ENCODE data around the gene CADM4. TPM values are rescaled to one million over a fixed set of nuclear protein-coding genes. Genes with fewer than 3 reads are reported as not detected.

Gene CADM4
- polyA plus RNA-seq, 1 of the 3 experiments (the other 2 are of a cell fraction): 28.9 TPM

DNA sequence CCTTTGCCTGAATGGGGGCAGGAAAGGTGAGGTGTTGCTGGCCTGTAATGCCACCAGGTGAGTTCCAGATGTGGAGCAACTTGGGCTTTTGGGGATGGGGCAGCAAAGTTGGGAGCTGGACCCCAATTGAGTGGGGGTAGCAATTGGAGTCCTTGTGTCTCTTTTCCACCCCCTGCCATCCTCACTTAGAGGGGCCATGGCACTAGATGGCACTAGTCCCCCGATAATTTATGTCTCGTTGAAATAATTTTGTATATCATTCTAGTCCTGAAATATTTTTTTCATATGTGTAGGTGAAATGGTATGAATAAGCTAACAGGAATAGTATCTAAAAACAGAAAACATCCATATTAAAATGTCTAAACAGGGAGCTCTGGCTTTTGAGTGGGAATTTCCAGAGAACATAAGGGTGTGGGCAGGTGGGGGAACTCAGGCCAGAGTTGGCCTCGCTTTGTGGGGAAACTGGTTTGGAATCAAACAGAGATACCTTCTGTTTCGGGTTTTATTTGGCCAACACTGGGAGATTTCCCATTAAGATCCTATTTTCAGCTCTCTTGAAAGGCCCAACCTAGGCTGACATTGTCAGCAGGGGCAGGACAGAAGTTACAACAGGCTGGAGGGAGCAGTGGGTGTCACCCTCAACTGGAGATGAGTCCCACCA lies 39.9 kb downstream of the CADM4 start:
- no peak overlapping the region for H3K4me3 ChIP-seq (ENCODE audit: low read depth in 2 of 2, low read length in 1 of 2)
- no peak overlapping the region for H3K9ac ChIP-seq
- no peak overlapping the region for H3K27ac ChIP-seq (ENCODE audit: low read depth in 2 of 2, low read length in 1 of 2)
- WGBS (ENCODE audit: low lambda C conversion rate): 97% methylated on average over 4 of the region's 4 CpGs
- ChIA-PET POLR2A (no interaction called here), CTCF (interaction anchor here (0.7 to 1.9 kb wide), 5 partner anchors 16 to 175 kb away, joined by 3 to 5 read pairs (median 3); no protein-coding TSS in a partner anchor)
- H3K36me3 ChIP-seq (replicated peaks in 1 of 2; ENCODE audit: control insufficient read depth in 1 of 2, insufficient read depth in 2 of 2, low read length in 1 of 2): peaks cover 11 to 29% of the 10 kb centered on the region in 2 experiments
- no peak for DNase-seq
- peaks cover 55% of the 10 kb centered on the region for H3K79me2 ChIP-seq (ENCODE audit: insufficient read depth)
- TF ChIP-seq TCF12 (IDR thresholded peaks at IDR 0.05) (no peak), TEAD4 (IDR thresholded peaks at IDR 0.05; ENCODE audit: borderline replicate concordance, insufficient read depth) (no peak), SIN3A (IDR thresholded peaks at IDR 0.05; ENCODE audit: borderline replicate concordance, low read depth, low read length) (no peak), JUND (IDR thresholded peaks at IDR 0.05) (no peak), RXRA (IDR thresholded peaks at IDR 0.05; ENCODE audit: borderline replicate concordance, low read depth) (no peak), YY1 (IDR thresholded peaks at IDR 0.05; ENCODE audit: low read depth) (no peak), GABPA (IDR thresholded peaks at IDR 0.05; ENCODE audit: low read depth) (no peak), ELF1 (IDR thresholded peaks at IDR 0.05) (no peak), MXI1 (IDR thresholded peaks at IDR 0.05; ENCODE audit: low read depth, low read length) (no peak)
- TF ChIP-seq, protein P1, sequence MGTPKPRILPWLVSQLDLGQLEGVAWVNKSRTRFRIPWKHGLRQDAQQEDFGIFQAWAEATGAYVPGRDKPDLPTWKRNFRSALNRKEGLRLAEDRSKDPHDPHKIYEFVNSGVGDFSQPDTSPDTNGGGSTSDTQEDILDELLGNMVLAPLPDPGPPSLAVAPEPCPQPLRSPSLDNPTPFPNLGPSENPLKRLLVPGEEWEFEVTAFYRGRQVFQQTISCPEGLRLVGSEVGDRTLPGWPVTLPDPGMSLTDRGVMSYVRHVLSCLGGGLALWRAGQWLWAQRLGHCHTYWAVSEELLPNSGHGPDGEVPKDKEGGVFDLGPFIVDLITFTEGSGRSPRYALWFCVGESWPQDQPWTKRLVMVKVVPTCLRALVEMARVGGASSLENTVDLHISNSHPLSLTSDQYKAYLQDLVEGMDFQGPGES (IDR thresholded peaks at IDR 0.05; ENCODE audit: low read depth, low read length): no peak
- TF ChIP-seq, protein P2, sequence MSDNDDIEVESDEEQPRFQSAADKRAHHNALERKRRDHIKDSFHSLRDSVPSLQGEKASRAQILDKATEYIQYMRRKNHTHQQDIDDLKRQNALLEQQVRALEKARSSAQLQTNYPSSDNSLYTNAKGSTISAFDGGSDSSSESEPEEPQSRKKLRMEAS (IDR thresholded peaks at IDR 0.05; ENCODE audit: low read depth): no peak
- TF ChIP-seq, protein P3, sequence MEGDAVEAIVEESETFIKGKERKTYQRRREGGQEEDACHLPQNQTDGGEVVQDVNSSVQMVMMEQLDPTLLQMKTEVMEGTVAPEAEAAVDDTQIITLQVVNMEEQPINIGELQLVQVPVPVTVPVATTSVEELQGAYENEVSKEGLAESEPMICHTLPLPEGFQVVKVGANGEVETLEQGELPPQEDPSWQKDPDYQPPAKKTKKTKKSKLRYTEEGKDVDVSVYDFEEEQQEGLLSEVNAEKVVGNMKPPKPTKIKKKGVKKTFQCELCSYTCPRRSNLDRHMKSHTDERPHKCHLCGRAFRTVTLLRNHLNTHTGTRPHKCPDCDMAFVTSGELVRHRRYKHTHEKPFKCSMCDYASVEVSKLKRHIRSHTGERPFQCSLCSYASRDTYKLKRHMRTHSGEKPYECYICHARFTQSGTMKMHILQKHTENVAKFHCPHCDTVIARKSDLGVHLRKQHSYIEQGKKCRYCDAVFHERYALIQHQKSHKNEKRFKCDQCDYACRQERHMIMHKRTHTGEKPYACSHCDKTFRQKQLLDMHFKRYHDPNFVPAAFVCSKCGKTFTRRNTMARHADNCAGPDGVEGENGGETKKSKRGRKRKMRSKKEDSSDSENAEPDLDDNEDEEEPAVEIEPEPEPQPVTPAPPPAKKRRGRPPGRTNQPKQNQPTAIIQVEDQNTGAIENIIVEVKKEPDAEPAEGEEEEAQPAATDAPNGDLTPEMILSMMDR (IDR thresholded peaks at IDR 0.05): no peak
- TF ChIP-seq, protein P4, sequence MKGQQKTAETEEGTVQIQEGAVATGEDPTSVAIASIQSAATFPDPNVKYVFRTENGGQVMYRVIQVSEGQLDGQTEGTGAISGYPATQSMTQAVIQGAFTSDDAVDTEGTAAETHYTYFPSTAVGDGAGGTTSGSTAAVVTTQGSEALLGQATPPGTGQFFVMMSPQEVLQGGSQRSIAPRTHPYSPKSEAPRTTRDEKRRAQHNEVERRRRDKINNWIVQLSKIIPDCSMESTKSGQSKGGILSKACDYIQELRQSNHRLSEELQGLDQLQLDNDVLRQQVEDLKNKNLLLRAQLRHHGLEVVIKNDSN (IDR thresholded peaks at IDR 0.05; ENCODE audit: borderline replicate concordance, low read depth): no peak
- no peak overlapping the region for H2AFZ ChIP-seq (ENCODE audit: low read depth)
- H3K27me3 ChIP-seq (ENCODE audit: insufficient read depth): no peaks in the 10 kb centered on the region
- no peaks in the 10 kb centered on the region for H3K9me3 ChIP-seq
- peaks cover 30% of the 10 kb centered on the region for H3F3A ChIP-seq (replicated peaks; ENCODE audit: insufficient read depth)
- H4K20me1 ChIP-seq (ENCODE audit: insufficient read depth): no peaks in the 10 kb centered on the region
- peaks cover 0 to 15% of the 10 kb centered on the region in 2 experiments; a peak in 1 of 4 replicates for H3K4me1 ChIP-seq (ENCODE audit: control insufficient read depth in 1 of 2, insufficient read depth in 2 of 2, low read depth in 1 of 2, low read length in 1 of 2)
- H3K4me2 ChIP-seq: no peak overlapping the region
- H3K9me2 ChIP-seq: no peaks in the 10 kb centered on the region
